HCEC 1CT (cell line): ENCODE results near the gene GTPBP1.

Experiments used
- DNase-seq: peaks from one replicate; pipeline ENCODE4 v3.0.0-alpha.2; 2017

GTPBP1 gene

GRCh38 chr22:38761202-38762162 lies 55.7 kb downstream of the GTPBP1 start:
- no peak for DNase-seq

- no peak for DNase-seq
These were observed 56.8 kb downstream of the GTPBP1 start for GRCh38 chr22:38762551-38762983.

- peak; percentile 73 for DNase-seq
These were observed 60.5 kb downstream of the GTPBP1 start for GRCh38 chr22:38766076-38766777.

- no peak for DNase-seq
These were observed 61.6 kb downstream of the GTPBP1 start for GRCh38 chr22:38767313-38767712.

GRCh38 chr22:38768036-38768435 lies 62.3 kb downstream of the GTPBP1 start:
- no peak for DNase-seq

- DNase-seq, result no peak
These were observed 64.7 kb downstream of the GTPBP1 start for GRCh38 chr22:38770257-38770949.

GRCh38 chr22:38772623-38772873 lies 66.8 kb downstream of the GTPBP1 start:
- DNase-seq, result no peak

GRCh38 chr22:38773363-38773946 lies 67.7 kb downstream of the GTPBP1 start:
- no peak for DNase-seq

GRCh38 chr22:38774496-38775166 lies 68.9 kb downstream of the GTPBP1 start:
- DNase-seq, result no peak

GRCh38 chr22:38775656-38776055 lies 69.9 kb downstream of the GTPBP1 start:
- no peak for DNase-seq

- DNase-seq, result no peak
These were observed 70.3 kb downstream of the GTPBP1 start for GRCh38 chr22:38776086-38776485.

- no peak for DNase-seq
These were observed 71.4 kb downstream of the GTPBP1 start for GRCh38 chr22:38777087-38777671.

- no peak for DNase-seq
These were observed 75.3 kb downstream of the GTPBP1 start for GRCh38 chr22:38781033-38781432.

GRCh38 chr22:38782402-38783094 lies 76.8 kb downstream of the GTPBP1 start:
- no peak for DNase-seq
